GM11168 (cell line): ENCODE results near the gene GPLD1.

Experiments used
- in situ Hi-C: fragments of 300-500 bp; cut with MboI; formaldehyde crosslinking; loops from one replicate; pipeline ENCODE4 v1.12.0; 2022; ENCODE audit warnings: low sequenced_read_pairs; ENCODE audit not compliant: unreplicated experiment

Gene GPLD1

DNA sequence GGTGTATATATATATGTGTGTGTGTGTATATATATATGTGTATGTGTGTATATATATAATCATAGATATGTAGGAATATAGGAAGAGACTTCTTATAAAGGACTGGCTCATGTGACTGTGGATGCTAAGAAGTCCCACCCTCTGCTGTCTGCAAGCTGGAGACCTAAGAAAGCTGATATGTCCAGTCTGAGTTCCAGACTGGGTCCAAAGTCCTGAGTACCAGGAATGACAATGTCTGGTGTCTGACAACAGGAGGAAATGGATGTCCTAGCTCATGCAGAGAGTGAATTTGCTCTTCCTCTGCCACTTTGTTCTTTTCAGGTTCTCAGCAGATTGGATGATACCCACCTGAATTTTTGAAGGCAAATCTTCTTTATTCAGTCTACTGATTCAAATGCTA is 12.5 kb upstream of the GPLD1 start:
- in situ Hi-C loops, result no loop called here

DNA sequence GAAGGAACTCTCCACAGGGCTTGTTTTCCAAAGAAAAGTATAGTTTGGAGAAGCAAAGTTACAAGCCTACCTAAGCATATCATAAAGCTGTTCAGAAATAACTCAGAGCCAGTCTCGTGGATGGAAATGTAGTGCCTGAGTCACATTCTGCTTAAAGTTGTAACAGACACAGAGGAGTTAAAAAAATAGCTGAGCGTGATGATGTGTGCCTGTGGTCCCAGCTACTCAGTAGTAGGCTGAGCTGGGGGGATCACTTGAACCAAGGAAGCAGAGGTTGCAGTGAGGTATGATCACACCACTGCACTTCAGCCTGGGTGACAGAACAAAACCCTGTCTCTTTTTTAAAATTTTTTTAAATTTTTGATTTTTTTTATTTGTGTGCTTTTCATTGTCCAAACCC is 12.0 kb upstream of the GPLD1 start:
- in situ Hi-C loops, result no loop called here

GRCh38 chr6:24500683-24501082 is 11.3 kb upstream of the GPLD1 start:
- in situ Hi-C loops, result no loop called here

GRCh38 chr6:24497254-24497970 is 8.0 kb upstream of the GPLD1 start:
- in situ Hi-C loops, result no loop called here

DNA sequence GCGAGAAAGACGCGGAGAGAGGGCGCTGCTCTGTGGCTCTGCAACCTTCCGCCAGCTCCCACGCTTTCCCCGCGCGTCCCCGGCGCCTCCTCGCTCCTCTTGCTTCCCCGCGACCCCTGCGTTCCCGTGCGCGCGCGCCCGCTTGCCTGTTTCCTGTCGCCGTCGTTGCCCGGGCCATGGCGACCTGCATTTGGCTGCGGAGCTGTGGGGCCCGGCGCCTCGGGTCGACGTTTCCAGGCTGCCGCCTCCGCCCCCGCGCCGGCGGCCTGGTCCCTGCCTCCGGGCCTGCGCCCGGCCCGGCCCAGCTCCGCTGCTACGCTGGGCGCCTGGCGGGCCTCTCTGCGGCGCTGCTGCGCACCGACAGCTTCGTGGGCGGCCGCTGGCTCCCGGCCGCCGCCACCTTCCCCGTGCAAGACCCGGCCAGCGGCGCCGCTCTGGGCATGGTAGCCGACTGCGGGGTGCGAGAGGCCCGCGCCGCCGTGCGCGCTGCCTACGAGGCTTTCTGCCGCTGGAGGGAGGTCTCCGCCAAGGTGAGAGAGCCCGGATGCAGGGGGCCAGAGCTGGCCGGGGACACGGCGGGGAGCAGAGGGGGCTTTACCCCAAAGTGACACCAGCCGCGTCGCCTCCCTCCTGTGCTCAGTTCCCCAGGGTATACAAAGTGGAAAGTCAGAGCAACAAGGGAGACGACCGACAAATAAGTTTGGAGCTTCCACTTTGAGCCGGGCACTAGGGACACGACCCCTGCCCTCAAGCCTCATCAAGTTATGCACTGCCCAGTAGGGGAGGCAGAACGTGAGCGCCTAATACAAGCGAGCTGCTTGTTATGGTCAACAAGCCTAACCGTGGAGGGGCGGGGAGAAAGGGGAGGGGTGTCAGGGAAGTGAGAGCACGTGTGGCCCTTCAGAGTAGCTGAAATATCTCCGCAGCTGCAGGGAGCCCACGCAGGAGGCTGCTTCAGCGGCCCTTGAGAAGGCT is 5.7 kb upstream of the GPLD1 start, which contains the start of gene ALDH5A1:
Gene ALDH5A1, plus strand, starts transcription at position 149 of the 975 bp plus-strand sequence. Its CDS starts 28 bp downstream, at position 177.
- in situ Hi-C loops, result no loop called here

DNA sequence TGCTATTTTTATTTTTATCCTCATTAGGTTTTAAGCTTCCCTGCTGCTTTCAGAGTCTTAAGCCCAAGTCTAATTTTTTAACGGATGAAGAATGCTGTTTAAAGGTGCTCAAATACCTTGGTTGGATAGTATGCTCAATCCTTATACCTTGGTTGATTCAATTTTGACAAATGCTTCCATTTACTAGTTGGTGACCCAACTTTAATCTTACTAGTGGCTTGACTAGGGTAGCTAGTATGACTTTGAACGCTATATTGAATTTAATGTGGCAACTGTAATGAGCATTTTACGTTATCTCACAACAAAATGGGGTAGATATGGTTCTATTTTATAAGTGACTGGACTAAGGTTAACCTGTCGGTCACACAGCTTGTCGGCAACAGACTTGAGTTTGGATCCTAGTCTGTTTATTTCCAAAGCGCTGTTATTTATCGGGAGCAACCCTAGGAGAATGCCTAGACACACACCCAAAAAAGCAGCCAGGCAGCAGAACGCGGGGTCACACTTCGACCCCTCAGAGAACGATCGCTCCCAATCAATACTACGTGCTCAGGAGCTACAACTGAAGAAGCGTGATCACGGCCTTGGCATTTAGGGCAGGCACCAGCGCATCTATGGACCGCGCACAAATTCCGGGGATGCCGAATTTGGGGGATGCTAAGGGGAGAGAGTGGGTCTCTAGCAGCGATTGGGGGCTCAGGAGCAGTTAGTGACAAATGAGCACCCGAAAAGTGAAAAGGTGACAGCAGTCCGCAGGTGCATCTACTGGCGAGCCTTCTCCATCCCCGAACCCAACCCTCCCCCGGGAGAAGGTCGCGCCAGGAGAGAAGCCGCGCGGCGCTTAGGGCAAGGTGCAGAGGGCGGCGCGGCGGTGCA is 4.8 kb upstream of the GPLD1 start:
- in situ Hi-C loops, result no loop called here

DNA sequence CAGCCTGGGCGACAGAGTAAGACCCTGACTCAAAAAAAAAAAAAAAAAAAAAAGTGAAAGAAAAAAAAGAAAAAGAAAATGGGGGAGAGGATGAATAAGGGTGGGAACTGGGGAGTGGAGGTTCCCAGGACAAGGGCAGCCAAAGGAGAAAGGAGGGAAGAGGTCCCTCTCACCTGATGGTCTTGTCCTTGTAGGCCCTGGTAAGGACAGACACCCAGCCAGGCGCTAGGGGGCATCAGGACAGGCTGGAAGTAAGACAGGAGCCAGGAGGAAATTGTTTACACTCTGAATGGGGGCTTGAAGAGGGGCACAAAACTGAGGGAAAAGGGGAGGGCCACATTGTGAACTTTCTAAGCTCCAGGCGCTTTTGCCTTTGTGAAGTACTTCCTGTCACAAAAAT is 3.1 kb upstream of the GPLD1 start:
- in situ Hi-C loops, result no loop called here

GRCh38 chr6:24490948-24491347 is 1.6 kb upstream of the GPLD1 start:
- in situ Hi-C loops, result no loop called here

- in situ Hi-C loops, result no loop called here
These were observed 503 bp upstream of the GPLD1 start for GRCh38 chr6:24489881-24490280.

- in situ Hi-C loops, result no loop called here
These were observed 3.3 kb downstream of the GPLD1 start for GRCh38 chr6:24486065-24486464.

- in situ Hi-C loops, result no loop called here
These were observed 4.6 kb downstream of the GPLD1 start for GRCh38 chr6:24484657-24485323.

DNA sequence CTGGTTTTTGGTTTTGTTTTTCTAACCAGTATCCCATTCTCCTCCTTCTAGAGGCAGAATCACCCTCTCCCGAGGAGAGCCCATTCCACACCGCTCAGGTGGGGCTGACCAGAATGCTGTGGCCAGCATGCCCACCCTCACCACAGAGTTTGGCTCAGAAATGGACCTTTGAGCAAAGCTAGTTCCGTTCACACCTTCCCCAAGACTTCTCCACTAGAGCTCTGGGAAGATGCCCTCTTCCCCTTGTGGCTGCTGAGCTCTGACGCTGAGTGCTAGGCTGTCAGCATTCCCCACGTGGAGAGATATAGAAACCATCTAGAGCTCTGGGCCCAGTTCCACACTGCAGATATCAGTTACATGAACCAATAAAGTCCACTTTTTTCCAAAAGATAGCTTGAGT is 7.9 kb downstream of the GPLD1 start:
- in situ Hi-C loops, result no loop called here

DNA sequence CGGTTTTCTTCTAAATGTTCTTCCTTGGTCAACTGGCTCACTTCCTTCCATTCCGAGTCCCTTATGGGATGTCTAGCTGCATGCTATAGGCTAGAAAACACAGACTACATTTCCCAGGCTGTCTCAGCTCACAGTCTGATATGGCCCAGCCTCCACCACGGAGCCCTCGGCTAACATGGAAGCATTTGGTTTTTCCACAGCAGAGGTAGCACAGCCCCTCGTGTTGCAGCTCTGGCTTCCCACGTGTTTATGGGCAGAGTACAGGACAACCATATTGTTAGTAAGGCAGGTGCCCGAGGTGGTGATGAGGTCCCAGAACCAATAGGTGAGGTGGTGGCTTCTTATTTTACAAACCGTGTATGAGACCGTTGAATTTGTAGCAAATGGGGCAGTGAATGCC is 8.7 kb downstream of the GPLD1 start:
- in situ Hi-C loops, result no loop called here

DNA sequence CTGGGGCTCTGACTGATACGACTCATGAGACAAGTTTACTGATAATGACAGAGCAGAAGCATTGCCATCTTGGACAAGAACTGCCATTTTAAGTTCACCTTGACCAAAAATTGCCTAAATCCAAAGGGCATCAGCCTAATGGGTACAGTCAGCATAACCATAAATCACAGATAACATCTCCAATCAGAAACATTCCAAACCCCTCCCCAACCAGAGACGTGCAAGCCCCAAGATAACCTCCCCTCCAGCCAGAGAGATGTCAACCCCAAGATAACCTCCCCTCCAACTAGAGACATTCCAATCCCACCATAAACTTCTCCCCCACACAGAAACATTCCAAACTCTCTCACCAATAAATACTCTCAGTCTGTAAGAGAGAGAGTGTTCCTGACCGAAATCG is 10.5 kb downstream of the GPLD1 start:
- in situ Hi-C loops, result no loop called here

DNA sequence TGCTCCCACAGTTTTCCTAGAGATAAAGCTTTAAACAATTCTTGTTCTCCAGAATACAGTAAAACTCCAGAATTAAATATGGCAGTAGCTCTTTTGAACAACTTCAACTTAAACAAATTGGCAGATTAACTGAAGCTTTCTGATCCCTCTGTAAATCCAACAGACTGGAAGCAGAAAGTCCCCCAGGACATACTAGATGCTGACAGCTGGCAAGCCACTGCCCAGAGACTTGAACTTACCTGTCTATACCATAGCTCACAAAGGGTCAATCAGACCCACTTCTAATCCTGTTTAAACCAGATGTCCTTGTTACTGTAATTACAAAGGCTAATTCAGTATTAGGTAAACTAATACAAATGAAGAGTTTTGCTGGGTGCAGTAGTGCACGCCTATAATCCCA is 12.3 kb downstream of the GPLD1 start:
- in situ Hi-C loops, result no loop called here

DNA sequence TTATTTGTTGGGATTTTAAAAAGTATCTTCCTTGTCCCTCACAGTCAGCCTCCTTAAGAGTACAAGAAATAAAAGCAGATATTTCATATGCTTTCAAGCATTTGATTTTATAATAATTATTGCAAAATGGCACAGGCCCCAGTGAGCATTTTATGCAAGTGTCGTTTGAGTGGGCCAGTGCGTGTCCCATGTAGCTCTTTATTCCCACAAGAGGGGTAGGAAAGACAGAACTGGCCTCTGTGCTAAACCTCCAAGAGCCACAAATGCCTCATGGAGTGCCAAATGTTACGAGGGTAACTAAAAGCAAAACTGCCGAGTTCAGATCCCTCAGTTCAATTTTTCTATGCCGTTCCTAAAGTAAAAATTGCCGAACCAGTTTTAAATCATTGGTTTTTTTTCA is 12.7 kb downstream of the GPLD1 start:
- in situ Hi-C loops, result no loop called here

DNA sequence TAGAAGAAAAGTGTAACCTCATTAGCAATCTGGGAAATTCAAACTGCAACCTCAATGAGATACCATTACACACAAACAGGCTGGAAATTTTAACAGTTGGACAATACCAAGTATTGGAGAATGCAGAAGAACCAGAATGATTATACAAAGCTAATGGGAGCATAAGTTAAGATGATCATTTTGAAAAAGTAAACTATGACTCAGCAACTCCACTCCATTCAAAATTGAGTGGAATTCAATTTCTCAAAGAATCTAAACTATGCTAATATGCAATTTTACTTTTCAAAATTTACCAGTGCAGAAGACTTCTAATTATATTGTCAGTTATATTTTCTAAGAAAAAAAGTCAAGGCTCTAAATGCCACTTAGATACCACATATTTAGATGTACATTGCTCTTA is 17.2 kb downstream of the GPLD1 start:
- in situ Hi-C loops, result no loop called here

DNA sequence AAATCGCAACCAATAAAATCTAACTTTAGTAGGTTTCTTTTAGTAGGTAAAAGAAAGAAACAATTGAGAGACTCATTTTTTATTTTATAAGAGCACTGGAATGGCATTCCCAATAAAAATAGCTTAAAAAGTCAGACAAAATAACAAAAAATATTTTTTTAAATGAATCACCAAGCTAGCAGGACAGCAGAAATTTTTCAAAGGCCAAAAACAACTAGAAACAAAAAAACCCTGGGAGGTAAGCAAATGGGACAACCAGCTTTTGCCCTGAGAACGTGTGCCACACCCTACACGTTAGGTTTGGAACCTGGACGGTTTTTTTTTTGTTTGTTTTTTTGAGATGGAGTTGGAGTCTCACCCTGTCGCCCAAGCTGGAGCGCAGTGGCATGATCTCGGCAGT is 19.6 kb downstream of the GPLD1 start:
- in situ Hi-C loops, result no loop called here

- in situ Hi-C loops, result no loop called here
These were observed 24.9 kb downstream of the GPLD1 start for GRCh38 chr6:24464253-24465038.
